Mesenchymal stem cell (in vitro differentiated cells and primary cell): ENCODE results near the gene TAF4.
A peak's percentile ranks its signal among the peaks of the same experiment; 100 is the strongest.

Experiments
- DNase-seq: peaks from one replicate; pipeline ENCODE4 v3.0.0-alpha.2; 2013
- H2AFZ ChIP-seq: one replicate; pipeline ENCODE4 v1.6.1; 2013; ENCODE audit warnings: low read depth, mild to moderate bottlenecking, control low read depth, inconsistent platforms, low read length, moderate library complexity
- H2AK5ac ChIP-seq: 2 replicates; pipeline ENCODE4 v1.6.1; 2013; ENCODE audit warnings: low read length, moderate library complexity, mild to moderate bottlenecking, inconsistent platforms; ENCODE audit not compliant: severe bottlenecking
- H2BK120ac ChIP-seq: one replicate; pipeline ENCODE4 v1.6.1; 2013; ENCODE audit warnings: low read depth, mild to moderate bottlenecking, inconsistent platforms, low read length, moderate library complexity
- H2BK12ac ChIP-seq, 2 experiments: one replicate each; pipeline ENCODE4 v1.6.1; 2013; ENCODE audit warnings: inconsistent platforms in 2 of 2, low read length in 2 of 2, mild to moderate bottlenecking in 2 of 2, moderate library complexity in 2 of 2, control low read depth in 1 of 2
- H2BK15ac ChIP-seq: one replicate; pipeline ENCODE4 v1.6.1; 2013; ENCODE audit warnings: mild to moderate bottlenecking, low read depth, inconsistent platforms; ENCODE audit not compliant: poor library complexity, severe bottlenecking
- H2BK5ac ChIP-seq: 2 replicates; pipeline ENCODE4 v1.6.1; 2013; ENCODE audit warnings: low read depth, mild to moderate bottlenecking, low read length, control low read depth, inconsistent platforms; ENCODE audit not compliant: poor library complexity, severe bottlenecking
- H3K14ac ChIP-seq, 2 experiments: one replicate each; pipeline ENCODE4 v1.6.1; 2013; ENCODE audit warnings: inconsistent platforms in 2 of 2, low read length in 2 of 2, control low read depth in 1 of 2, mild to moderate bottlenecking in 1 of 2, moderate library complexity in 1 of 2
- H3K18ac ChIP-seq, 2 experiments: one replicate each; pipeline ENCODE4 v1.6.1; 2013; ENCODE audit warnings: inconsistent platforms in 2 of 2, low read length in 2 of 2, control low read depth in 1 of 2, low read depth in 1 of 2, mild to moderate bottlenecking in 1 of 2
- H3K23ac ChIP-seq, 2 experiments: one replicate each; pipeline ENCODE4 v1.6.1; 2013; ENCODE audit warnings: inconsistent platforms in 2 of 2, low read length in 2 of 2, mild to moderate bottlenecking in 2 of 2, moderate library complexity in 2 of 2, control low read depth in 1 of 2
- H3K27ac ChIP-seq: 2 replicates; pipeline ENCODE4 v1.5.1; 2013; ENCODE audit warnings: mild to moderate bottlenecking, moderate library complexity, low read length, control low read depth, inconsistent platforms; ENCODE audit not compliant: poor library complexity, severe bottlenecking
- H3K27me3 ChIP-seq, 2 experiments: 2 replicates each; pipeline versions ENCODE4 v1.6.1 to v1.7.0; 2013; ENCODE audit warnings: low read length in 2 of 2, mild to moderate bottlenecking in 2 of 2, moderate library complexity in 2 of 2, control low read depth in 1 of 2, inconsistent platforms in 1 of 2; ENCODE audit not compliant: control insufficient read depth in 1 of 2, insufficient read depth in 1 of 2
- H3K36me3 ChIP-seq, 2 experiments: 2 replicates each; pipeline versions ENCODE4 v1.6.1 to v1.7.0; 2013; ENCODE audit warnings: low read length in 2 of 2, control low read depth in 1 of 2, inconsistent platforms in 1 of 2, low read depth in 1 of 2, mild to moderate bottlenecking in 1 of 2; ENCODE audit not compliant: insufficient read depth in 2 of 2, control insufficient read depth in 1 of 2
- H3K4ac ChIP-seq, 2 experiments: one replicate each; pipeline ENCODE4 v1.6.1; 2013; ENCODE audit warnings: inconsistent platforms in 2 of 2, low read length in 2 of 2, mild to moderate bottlenecking in 2 of 2, moderate library complexity in 2 of 2, control low read depth in 1 of 2, low read depth in 1 of 2
- H3K4me1 ChIP-seq: 2 replicates; pipeline ENCODE4 v1.6.1; 2013; ENCODE audit warnings: low read depth, low read length, control low read depth; ENCODE audit not compliant: control insufficient read depth, insufficient read depth
- H3K4me2 ChIP-seq: 2 replicates; pipeline ENCODE4 v1.6.1; 2013; ENCODE audit warnings: low read length, mild to moderate bottlenecking, inconsistent platforms; ENCODE audit not compliant: poor library complexity, severe bottlenecking
- H3K4me3 ChIP-seq, 2 experiments: 2 replicates each; pipeline versions ENCODE4 v1.5.1 to v1.7.0; 2013; ENCODE audit warnings: low read length in 2 of 2, mild to moderate bottlenecking in 2 of 2, control low read depth in 1 of 2, low read depth in 1 of 2; ENCODE audit not compliant: insufficient read depth in 1 of 2
- H3K79me1 ChIP-seq: replicated peaks from 2 replicates; pipeline ENCODE4 v1.6.1; 2013; ENCODE audit warnings: mild to moderate bottlenecking, control low read depth, low read length, inconsistent platforms; ENCODE audit not compliant: poor library complexity, severe bottlenecking
- H3K9ac ChIP-seq: 2 replicates; pipeline ENCODE4 v1.7.0; 2013; ENCODE audit warnings: mild to moderate bottlenecking, low read length, moderate library complexity
- H3K9me3 ChIP-seq: 2 replicates; pipeline ENCODE4 v1.7.0; 2013; ENCODE audit warnings: mild to moderate bottlenecking, low read length; ENCODE audit not compliant: control insufficient read depth
- H4K8ac ChIP-seq: one replicate; pipeline ENCODE4 v1.6.1; 2013; ENCODE audit warnings: inconsistent platforms, mild to moderate bottlenecking, low read length, moderate library complexity
- H4K91ac ChIP-seq: one replicate; pipeline ENCODE4 v1.6.1; 2013; ENCODE audit warnings: mild to moderate bottlenecking, low read length, inconsistent platforms
- WGBS: methylation state at CpG from one replicate; pipeline ENCODE4 v1.1.7; 2013; ENCODE audit warnings: mixed read lengths; 5-methylcytosine and 5-hydroxymethylcytosine counted together

Gene TAF4

DNA sequence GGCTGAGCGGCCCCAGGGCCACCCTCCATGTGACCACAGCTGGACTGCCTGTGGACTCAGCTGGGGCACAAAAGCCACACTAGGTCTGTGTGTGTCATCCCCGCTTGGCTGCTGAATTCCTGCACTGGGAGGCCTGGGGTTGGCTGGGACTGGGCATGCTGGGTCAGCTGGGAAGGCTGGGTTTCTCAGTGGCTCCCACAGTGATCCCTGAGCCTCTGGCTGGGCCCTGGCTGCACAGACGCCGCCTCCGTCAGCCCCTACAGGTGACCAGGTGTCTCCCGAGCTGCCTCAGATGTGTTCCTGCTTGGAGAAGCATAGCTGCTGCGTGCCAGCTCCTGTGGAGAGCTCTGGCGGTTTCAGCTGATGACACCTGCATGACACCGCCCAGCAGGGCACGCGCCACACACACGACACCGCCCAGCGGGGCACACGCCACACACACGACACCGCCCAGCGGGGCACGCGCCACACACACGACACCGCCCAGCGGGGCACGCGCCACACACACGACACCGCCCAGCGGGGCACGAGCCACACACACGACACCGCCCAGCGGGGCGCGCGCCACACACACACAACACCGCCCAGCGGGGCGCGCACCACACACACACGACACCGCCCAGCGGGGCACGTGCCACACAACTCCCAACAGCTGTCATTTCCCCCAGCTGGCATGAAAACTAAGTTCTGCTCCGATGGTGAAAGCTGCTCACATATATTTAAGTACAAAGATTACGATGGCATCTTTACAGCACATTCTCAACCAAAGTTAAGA, 88.8 kb downstream of the TAF4 start:
- H3K4ac ChIP-seq, result no peak overlapping the region
- H3K9ac ChIP-seq, result no peak overlapping the region
- no peak overlapping the region for H2BK5ac ChIP-seq
- H3K23ac ChIP-seq, result no peak overlapping the region
- no peak overlapping the region for H2BK12ac ChIP-seq
- H2AK5ac ChIP-seq, result no peak overlapping the region
- H3K27me3 ChIP-seq, result no peaks in the 10 kb centered on the region
- no peak overlapping the region for H2BK120ac ChIP-seq
- no peaks in the 10 kb centered on the region for H3K9me3 ChIP-seq
- no peak overlapping the region for H3K4me2 ChIP-seq
- no peak overlapping the region for H2BK15ac ChIP-seq
- H3K14ac ChIP-seq, result no peak overlapping the region
- H3K18ac ChIP-seq, result no peak overlapping the region
- H3K27ac ChIP-seq, result no peak overlapping the region
- DNase-seq, result no peak
- H4K8ac ChIP-seq, result no peak overlapping the region
- peaks cover 2% of the 10 kb centered on the region for H3K4me1 ChIP-seq
- H2AFZ ChIP-seq, result no peak overlapping the region
- peaks cover 23% of the 10 kb centered on the region for H3K79me1 ChIP-seq
- no peak overlapping the region for H4K91ac ChIP-seq
- 98% methylated on average over 45 of the region's 45 CpGs for WGBS
- peaks cover 32 to 62% of the 10 kb centered on the region in 2 experiments for H3K36me3 ChIP-seq
- H3K4me3 ChIP-seq, result no peak overlapping the region

GRCh38 chr20:61976263-61976643, 89.4 kb downstream of the TAF4 start:
- Histone ChIP-seq H2BK120ac (no peak overlapping the region), H3K4me2 (no peak overlapping the region), H4K8ac (no peak overlapping the region), H3K14ac (no peak overlapping the region), H3K36me3 (peaks cover 32 to 65% of the 10 kb centered on the region in 2 experiments), H3K9me3 (no peaks in the 10 kb centered on the region), H3K4me3 (no peak overlapping the region), H3K27ac (no peak overlapping the region), H2BK5ac (no peak overlapping the region), H3K4me1 (peaks cover 2% of the 10 kb centered on the region), H2BK12ac (no peak overlapping the region), H3K79me1 (peaks cover 20% of the 10 kb centered on the region), H4K91ac (no peak overlapping the region), H3K18ac (no peak overlapping the region), H3K23ac (no peak overlapping the region), H2BK15ac (no peak overlapping the region), H2AK5ac (no peak overlapping the region), H3K27me3 (no peaks in the 10 kb centered on the region), H3K4ac (no peak overlapping the region), H3K9ac (no peak overlapping the region), H2AFZ (no peak overlapping the region)
- WGBS, result 96% methylated on average over 9 of the region's 9 CpGs
- DNase-seq, result no peak

- Histone ChIP-seq H2BK5ac (no peak overlapping the region), H4K8ac (no peak overlapping the region), H3K18ac (no peak overlapping the region), H2BK120ac (no peak overlapping the region), H3K27ac (no peak overlapping the region), H2BK15ac (no peak overlapping the region), H3K79me1 (peaks cover 20% of the 10 kb centered on the region), H3K4me2 (no peak overlapping the region), H4K91ac (no peak overlapping the region), H3K27me3 (no peaks in the 10 kb centered on the region), H3K9ac (no peak overlapping the region), H2AFZ (no peak overlapping the region), H3K36me3 (peaks cover 32 to 63% of the 10 kb centered on the region in 2 experiments), H3K14ac (no peak overlapping the region), H3K4ac (no peak overlapping the region), H3K9me3 (no peaks in the 10 kb centered on the region), H3K4me1 (peaks cover 1% of the 10 kb centered on the region), H2AK5ac (no peak overlapping the region), H2BK12ac (no peak overlapping the region), H3K23ac (no peak overlapping the region), H3K4me3 (no peak overlapping the region)
- WGBS, result 94% methylated on average over 8 of the region's 11 CpGs
- DNase-seq, result no peak
These were observed 90.1 kb downstream of the TAF4 start for GRCh38 chr20:61975407-61976129.

DNA sequence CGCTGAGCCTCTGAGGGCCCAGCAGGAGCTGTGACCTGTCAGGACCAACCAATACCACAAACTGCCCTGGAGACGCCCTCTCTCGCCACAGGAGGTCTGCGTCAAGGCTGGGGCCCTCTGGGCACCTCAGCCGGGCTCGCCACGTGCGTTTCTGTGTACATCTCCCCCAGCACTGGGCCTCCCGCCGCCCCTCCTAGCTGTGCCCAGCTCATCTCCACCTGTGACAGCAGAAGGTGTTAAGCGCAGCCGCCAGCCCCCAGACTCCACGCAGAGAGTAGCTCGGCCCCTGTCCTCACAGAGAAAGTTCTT, 91.4 kb downstream of the TAF4 start:
- H3K14ac ChIP-seq, result no peak overlapping the region
- no peak overlapping the region for H3K4ac ChIP-seq
- peaks cover 12% of the 10 kb centered on the region for H3K79me1 ChIP-seq
- H2AFZ ChIP-seq, result no peak overlapping the region
- H3K4me3 ChIP-seq, result no peak overlapping the region
- H3K9ac ChIP-seq, result no peak overlapping the region
- no peak overlapping the region for H2AK5ac ChIP-seq
- no peaks in the 10 kb centered on the region for H3K9me3 ChIP-seq
- H3K18ac ChIP-seq, result no peak overlapping the region
- H4K91ac ChIP-seq, result peak overlapping the region; percentile 35
- H3K27me3 ChIP-seq, result no peaks in the 10 kb centered on the region
- no peak overlapping the region for H3K4me2 ChIP-seq
- WGBS, result 96% methylated on average over 14 of the region's 14 CpGs
- no peak overlapping the region for H2BK5ac ChIP-seq
- peaks cover 32 to 51% of the 10 kb centered on the region in 2 experiments for H3K36me3 ChIP-seq
- H2BK12ac ChIP-seq, result no peak overlapping the region
- no peak overlapping the region for H2BK15ac ChIP-seq
- no peak overlapping the region for H2BK120ac ChIP-seq
- H3K23ac ChIP-seq, result no peak overlapping the region
- DNase-seq, result no peak
- H3K27ac ChIP-seq, result no peak overlapping the region
- peak overlapping the region; percentile 8 for H4K8ac ChIP-seq
- H3K4me1 ChIP-seq, result no peaks in the 10 kb centered on the region
